HL-60/S4 treated with phorbol 12-myristate 13-acetate at 8.2 ng/mL for 4 days and 3 days (cell line): Measurements from ENCODE around the gene ATF4.
"Not testable (repeated sequence)": the region's sequence is repeated elsewhere in the genome, so short reads cannot be mapped to it uniquely, and the experiment has no call there.

Source experiments
- in situ Hi-C: fragments of 300-500 bp; cut with MboI; formaldehyde crosslinking; loops from 2 replicates; pipeline ENCODE4 v1.15.0; 2022; ENCODE audit warnings: low sequenced_read_pairs

Gene ATF4

DNA sequence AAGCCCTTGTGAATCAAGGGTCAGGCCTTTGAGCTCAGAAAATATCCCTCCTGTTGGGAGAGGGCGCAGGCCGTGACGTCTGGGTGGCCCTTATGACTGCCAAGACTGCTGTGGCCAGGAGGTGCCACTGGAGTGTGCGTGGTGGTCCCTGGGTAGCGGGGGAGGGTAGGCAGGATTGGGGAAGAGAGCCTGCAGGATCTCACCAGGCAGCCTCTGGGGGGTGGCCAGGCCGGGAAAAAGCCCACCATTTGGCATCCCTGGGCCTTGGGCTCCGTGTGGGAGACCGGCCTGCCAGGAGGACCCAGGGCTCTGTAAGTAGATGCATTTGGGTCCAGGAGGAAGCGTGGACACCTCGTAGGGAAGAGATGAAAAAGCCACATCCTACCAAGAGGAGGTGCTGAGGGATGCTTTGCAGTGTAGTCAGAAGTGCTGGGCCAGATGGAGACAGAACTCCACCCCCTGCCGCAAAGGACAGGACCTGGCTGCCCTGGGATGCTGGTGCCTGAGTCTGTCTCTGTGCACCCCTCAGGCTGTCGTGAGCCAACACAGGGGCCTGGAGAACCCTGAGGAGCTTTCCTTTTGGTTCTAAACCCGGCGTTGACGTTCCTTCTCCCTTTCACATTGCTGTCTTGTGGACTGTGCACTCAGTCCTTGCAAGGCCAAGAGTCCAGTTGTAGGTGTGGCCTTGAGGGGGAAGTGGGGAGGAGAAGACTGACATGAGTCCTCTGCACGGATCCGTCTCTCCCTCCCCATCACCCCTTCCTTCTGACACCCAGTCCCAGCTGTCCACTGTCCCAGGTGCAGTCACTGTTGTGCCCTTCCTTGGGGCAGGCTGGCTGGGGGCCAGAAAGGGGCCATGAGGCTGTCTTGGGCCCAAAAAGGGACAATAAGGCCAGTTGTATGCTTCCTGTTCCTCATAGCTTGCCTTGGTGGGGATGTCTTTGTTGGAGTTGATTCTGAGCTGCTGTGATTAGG, 31.0 kb upstream of the ATF4 start:
- in situ Hi-C loops: no loop called here

DNA sequence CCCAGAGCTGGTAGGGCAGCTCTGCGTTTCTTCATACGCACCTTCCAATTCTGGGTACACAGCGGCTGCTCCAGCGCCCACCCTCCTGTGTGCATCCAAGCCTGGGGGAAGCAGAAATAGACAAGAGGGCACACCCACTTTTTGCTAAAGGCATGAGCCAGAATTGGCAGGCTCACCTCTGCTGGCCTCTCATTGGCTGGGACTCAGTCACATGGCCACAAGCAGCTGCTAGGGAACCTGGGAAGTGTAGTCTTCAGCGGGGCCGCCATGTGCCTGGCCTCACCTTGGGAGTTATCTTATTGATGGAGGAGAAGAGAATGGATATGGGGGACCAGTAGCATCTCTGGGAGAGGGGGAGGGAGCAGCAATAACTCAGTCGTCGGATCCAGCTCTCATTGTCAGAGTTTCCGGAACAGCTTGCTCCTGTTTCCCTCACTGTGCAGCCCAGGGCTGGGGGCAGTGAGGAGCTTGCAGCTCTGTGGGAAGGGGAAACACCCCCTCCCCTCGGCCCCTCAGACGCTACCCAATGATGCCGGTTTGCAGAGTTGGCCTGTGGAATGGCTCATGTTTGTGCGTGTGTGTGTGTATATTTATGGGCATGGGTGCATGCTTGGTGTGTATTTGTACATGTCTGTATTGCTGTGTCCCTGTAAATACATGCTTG, 30.1 kb upstream of the ATF4 start:
- in situ Hi-C loops: no loop called here

DNA sequence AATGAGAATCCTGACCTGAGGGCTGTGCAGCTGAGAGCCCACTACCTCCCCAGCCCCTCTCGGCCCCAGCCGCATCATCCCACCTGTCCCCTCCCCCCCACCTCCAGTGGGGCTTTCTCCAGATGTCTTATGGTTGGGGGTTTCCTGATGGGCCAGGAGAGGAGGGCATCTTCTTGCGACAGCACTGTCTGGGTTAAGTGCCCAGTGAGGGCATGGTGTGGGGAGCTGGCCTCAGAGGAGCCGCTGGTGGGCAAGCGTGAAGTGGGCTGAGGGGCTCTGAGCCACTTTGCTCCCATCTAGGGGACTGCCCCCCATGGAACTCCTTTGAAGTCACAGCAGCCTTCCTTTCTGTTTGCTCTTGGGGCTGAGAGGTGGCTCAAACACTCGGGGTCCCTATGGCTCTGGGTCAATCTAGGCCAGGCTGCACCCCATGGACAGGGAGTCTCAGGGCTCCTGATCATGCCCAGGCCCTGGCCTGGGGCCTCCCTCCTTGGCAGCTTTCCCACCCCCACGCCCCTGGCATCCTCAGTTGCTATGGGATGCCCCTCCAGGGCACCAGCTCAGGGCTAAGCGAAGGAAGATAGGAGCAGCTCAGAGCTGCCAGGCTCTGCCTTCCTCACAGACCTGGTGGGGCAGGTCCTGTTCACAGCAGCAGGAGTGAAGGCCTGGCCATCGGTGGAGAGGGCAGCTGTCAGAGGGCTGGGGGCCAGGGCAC, 29.2 kb upstream of the ATF4 start:
- in situ Hi-C loops: no loop called here

DNA sequence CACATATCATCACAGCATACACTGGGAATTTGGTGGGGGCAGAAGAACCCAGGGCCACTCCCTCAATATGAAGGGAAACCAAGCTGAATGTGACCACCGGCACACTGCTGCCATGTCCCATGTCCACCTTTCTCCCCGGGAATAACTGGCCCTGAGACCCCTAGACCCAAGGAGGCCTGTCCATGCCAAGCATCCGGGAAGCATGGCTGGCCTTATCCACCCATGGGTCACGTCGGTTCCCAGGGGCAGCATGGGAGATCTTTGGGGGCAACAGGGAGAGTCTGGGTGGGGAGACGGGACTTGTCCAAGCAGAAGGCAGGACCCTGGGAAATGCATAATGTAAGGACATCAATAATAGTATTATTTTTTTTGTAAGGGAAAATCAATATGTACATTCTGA, 28.7 kb upstream of the ATF4 start:
- in situ Hi-C loops: no loop called here

DNA sequence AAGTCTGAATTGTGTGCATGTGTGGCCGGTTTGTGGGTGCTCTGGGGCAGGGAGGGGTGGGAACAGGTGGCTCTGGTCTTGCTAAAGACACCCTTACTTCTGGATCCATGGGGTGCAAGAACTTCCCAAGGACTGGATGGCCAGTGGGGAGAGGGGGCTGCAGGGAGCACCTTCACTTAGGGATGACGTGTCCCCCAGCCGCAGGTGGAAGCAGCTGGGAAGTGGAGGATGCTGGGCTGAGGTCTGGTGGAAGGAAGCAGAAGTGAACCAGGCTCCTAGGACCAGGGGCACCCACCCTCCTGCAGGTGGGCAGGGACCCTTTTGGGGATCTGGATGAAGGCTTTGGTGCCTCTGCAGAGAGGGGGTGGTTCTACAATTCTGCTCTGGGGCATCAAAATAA, 28.2 kb upstream of the ATF4 start:
- in situ Hi-C loops: no loop called here

DNA sequence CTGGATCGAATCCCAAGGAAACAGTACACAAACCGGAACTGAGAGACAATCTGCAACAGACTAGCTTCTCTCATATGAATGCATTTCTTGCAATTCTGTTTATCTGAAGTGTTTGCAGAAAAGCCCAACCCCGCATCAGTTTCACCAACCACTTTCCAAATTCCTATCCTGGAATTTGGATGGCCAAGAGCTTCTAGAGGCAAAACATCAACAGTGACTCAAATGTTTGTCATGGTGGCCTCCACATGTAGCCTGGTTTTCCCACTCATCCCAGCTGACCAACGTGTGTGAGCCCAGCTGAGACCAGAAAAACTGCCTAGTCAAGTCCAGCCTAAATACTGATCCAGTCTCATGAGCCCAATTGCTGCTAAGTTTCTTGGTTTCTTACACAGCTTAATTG, 26.6 kb upstream of the ATF4 start:
- in situ Hi-C loops: no loop called here

DNA sequence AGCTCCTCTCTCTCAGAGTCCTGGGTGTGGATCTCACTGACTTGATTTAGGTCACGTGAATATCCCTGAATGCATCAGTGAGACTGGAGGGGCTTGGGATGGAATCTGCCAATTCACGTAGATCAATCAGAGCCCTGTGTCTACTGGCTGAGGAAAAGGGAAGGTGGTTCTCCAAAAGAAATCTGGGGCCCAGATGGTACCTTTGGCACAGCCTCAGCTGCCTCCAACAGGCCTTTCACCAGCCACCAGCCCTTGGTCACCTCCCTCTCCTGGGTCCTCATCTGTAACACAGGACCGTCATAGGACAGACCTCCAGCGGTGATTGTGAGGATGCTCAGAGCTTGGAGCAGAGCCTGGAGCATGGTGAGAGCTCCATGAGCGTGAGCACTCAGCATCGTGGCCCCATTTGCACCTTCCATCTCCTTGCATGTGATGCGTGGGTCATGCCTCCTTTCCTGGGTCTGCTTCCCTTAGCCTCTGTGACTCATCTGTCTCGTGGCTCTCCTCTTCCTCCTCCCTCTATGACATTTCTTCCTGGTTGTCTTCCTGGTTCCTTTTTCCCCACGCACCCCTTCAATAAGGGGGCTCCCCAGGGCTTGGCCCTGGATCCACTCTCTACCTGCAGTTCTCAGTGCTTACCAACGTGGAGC, 25.8 kb upstream of the ATF4 start:
- in situ Hi-C loops: no loop called here

DNA sequence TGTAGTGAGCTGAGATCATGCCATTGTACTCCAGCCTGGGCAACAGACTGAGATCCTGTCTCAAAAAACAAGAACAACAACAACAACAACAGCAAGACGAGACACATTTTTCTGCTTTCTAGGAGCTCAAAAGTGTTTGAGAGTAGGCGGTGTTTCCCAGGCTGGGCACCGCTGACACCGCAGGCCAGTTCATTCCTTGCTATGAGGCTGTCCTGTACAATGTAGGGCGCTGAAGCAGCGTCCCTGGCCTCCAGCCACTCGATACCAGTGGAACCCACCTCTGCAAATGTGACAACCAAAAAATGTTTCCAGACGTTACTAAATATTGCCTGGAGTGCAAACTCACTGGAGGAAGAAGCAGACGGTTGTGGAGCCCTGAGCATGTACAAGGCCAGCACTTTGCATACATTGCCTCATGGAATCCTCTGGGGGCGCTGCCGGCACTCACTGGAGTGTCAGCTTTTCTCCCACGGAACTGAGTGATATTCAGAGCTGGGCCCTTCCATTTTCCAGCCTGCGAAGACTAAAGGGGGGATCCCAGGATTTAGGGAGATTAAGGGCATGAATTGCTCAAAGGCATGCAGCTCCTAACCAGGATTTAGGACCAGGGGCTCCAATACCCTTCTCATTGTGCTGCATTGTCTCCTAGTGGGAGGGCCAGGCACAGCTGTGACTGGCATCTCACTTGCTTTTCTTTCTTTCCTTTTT, 24.1 kb upstream of the ATF4 start:
- in situ Hi-C loops: no loop called here

DNA sequence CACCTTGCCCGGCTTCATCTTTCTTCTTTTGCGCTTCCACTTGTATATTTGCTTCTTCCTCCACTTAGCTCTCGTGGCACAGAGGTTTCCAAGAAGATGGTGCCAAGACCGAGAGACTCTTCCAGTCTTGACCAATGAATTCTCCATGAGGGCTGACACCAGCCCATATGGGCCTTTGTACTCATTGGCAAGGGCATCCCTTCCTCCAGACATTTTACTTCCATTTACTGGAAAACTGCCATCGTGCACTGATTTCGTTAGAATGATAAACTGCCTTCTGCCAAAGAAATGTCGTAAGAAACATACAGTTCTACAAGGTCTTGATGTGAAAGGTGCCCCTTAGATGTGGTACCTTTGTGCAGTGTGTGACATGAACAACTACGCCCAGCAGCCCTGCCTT, 22.9 kb upstream of the ATF4 start:
- in situ Hi-C loops: no loop called here

DNA sequence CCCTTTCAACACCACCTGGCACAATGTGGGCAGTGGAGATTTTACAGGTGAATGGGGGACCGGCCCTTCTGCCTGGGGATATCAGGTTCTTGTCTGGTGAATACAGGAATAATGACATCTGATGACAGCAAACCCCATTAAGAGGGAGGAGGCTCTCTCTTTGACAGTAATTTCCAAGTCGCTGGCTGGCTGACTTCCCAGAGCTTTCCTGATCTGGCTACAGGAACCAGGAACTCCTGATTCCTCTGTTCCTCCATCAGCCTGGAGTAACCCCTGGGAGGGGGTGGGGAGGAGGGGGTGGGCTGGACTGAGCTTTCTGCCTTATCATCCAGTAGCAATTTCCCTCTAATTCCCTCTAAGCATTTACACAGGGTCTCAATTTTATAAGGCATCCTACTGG, 22.0 kb upstream of the ATF4 start:
- in situ Hi-C loops: no loop called here

DNA sequence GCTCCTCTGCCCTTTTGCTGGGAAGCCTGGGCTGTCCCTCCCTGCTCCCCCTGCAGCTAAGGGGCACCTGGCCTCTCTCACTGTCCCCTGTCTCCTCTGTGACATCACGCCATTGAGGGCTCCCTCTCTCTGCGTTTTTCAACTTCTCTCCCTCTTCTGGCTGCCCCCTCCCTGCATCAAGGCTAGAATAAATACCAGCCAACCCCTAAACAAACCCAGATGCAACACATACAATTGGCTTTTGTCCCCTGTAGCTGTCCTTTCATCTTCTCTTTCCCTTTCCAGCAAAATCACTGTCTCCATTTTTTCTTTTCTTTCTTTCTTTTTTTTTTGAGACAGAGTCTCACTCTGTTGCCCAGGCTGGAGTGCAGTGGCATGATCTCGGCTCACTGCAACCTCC, 21.6 kb upstream of the ATF4 start:
- in situ Hi-C loops: no loop called here

DNA sequence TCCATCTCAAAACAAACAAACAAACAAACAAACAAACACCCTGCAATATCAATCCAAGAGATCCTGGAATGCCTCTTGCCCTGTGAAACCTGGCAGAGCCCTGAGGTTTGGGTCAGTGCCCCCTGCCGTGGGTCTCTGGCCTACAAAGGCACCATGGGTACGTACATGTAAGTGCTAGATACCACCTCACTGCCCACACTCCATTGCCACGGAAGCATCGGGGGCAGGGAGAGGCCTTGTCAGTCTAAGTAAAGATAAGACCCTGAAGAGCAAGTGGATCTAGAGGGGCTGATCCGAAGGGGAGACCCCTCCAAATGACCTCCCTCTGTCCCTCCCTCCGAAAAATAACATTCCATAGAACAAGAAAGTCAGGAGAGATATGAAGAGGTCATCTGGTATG, 20.3 kb upstream of the ATF4 start:
- in situ Hi-C loops: no loop called here

DNA sequence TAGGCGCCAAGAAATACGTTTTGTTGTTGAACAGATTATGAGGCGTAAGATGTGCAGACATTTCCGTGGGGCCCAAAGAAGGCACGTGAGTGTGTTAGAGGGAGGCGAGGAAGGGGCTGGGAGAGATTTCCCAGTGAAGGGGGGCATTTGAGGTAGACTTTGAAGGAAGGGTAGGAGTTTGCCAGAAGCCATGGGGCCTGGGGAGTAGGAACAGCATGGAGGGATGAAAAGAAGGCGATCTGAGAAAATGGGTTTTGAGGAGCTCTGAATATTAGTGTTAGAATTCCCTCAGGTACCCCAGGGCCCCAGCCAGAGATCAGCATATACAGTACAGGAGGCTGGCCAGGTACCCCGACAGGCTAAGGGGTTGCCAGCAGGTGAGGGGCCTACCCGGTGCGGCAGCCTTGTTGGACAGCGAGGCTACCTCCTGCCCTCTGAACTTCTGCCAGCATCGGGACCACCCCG, 18.7 kb upstream of the ATF4 start:
- in situ Hi-C loops: no loop called here

DNA sequence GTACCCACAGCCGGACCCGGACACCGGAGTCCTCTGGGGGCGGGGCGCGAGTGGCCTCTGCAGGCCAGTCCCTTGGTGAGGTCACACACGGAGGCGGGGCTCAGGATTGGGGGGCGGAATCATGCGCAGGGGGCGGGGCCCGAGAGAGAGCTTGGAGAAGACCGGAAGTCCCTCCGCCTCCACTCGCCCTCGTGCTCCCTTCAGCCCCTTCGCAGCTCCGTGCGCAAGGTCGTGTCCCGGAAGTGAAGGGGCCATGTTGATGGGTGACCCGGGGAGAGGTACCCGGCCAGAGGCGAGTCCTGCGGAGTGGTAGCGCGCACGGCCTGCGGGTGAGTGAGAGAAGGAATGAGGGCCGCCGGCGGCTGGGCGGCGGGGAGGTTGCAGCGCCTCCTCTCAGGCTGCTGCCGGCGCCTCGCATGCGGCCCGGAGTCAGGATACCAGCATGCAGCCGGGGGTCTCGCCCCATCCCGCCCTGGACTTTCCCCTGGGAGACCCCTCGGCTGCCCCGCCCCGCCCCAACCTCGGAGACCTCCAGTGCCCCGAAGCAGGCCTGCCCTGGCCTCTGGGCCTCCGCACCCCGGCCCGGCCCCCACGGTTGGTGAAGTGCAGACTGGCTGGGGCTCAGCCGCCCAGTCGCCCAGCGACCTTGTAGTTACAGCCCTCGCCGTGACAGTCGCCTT, 18.1 kb upstream of the ATF4 start, which contains the start of gene MIEF1:
TSS of gene MIEF1 (plus strand) at position 182 of the 680 bp plus-strand sequence. CDS start 9,005 bp downstream, outside the sequence.
- in situ Hi-C loops: no loop called here

DNA sequence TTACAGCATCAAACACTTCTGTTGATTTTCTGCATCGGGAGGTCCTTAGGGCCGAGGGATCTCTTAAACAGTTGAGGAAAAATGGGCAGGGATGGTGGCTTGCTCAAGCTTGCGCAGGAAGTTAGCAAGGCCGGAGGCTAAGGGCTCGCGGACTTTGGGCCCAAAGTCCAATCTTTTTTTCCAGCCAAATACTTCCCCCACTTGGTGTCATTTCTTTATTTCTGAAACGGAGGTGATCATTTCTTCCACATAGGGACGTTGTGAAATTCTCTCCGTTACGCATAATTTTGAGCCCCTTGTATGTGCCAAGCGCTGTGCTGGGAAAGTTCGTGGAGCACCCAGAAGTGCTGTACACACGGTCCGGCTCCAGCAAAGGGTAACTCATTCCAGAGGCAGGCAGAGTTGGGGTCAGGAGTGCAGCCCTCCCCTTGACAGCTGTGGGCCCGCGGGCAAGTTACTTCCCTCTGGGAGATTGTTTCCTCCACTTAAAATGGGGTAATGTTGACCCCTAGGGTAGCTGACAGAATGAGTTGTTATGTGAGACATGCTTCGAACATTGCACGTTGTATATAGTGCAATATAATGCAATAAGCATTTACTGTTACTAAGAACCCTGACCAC, 17.5 kb upstream of the ATF4 start:
- in situ Hi-C loops: no loop called here

DNA sequence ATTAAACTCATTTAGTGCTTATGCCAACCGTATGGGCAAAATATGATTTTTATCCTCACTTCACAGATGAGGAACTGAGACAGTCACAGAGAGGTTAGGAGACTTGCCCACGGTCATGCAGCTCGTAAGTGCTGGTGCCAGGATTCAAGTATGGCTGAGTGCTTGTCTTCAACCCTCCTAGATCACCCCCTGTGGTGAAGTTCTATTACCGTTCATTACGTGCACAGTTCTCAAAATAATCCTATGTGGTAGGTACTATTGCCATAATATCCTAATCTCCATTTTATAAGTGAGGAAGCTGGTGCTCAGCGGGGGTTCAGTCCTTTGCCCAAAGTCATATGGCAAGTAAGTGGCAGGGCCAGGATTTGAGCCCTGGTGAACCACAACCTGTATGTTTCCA, 16.7 kb upstream of the ATF4 start:
- in situ Hi-C loops: no loop called here

DNA sequence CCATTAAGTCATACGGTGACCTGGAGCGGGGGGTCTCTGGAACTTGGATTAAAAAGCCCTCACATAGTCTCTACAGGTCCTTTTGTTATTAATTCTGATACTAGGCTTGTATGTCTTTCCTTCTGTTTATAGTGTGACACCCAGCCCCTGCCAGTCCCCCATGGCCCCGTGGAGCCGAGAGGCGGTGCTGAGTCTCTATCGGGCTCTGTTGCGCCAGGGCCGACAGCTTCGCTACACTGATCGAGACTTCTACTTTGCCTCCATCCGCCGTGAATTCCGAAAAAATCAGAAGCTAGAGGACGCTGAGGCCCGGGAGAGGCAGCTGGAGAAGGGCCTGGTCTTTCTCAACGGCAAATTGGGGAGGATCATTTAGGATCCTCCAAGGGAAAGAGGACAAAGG, 16.3 kb upstream of the ATF4 start:
- in situ Hi-C loops: no loop called here

DNA sequence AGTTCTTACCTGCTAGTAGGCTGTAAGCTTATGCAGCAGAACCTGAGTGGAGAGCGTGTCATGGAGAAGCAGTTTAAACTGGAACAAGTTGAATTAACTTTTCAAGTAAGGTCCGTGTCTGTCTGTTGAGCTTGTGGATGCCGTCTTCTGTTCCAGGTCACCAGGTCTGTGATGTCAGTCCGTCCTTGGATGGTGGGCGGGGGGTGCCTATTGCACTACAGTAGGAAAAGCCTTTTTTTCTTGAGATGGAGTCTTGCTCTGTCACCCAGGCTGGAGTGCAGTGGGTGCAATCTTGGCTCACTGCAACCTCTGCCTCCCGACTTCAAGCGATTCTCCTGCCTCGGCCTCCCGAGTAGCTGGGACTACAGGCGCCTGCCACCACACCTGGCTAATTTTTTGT, 13.3 kb upstream of the ATF4 start:
- in situ Hi-C loops: not testable (repeated sequence)

DNA sequence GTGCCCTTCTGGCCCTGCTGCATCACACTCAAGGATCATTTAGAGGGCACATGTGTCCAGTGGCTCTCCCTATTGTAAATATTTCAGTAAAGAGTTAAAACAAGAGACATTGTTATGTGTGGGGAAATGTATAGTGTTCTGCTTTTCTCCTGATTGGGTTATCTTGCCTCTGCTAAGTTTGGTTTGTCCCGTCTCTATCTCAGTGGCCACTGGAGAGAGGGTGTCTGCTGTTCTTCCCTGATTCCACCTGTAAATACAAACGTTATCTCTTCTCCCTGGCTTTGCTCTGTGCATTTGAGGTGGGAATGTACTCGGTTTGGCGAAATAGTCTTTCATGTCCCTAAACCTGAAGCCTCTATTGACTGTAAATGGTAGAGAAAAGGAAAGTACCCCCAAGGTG, 12.0 kb upstream of the ATF4 start:
- in situ Hi-C loops: no loop called here
